Progenitor cell of endocrine pancreas (in vitro differentiated cells): ENCODE measurements around the gene ZFP91. TPM values are rescaled to one million over a fixed set of nuclear protein-coding genes. Genes with fewer than 3 reads are reported as not detected.

Source experiments
- DNase-seq: peaks from one replicate; pipeline ENCODE4 v3.0.0; 2021; ENCODE audit warnings: low spot score; ENCODE audit not compliant: unreplicated experiment
- H3K27ac Mint-ChIP-seq: 2 replicates; pipeline ENCODE4 v1.8.0; 2021; ENCODE audit warnings: mild to moderate bottlenecking, moderate library complexity, mixed read lengths
- H3K27me3 Mint-ChIP-seq: 2 replicates; pipeline ENCODE4 v1.8.0; 2021; ENCODE audit warnings: mixed read lengths
- H3K36me3 Mint-ChIP-seq: 2 replicates; pipeline ENCODE4 v1.8.0; 2022; ENCODE audit warnings: mixed read lengths; ENCODE audit not compliant: insufficient read depth
- H3K4me1 Mint-ChIP-seq: 2 replicates; pipeline ENCODE4 v1.8.0; 2021; ENCODE audit warnings: low read depth, mixed read lengths
- H3K4me3 Mint-ChIP-seq: 2 replicates; pipeline ENCODE4 v1.8.0; 2021; ENCODE audit warnings: low read depth, mild to moderate bottlenecking, moderate library complexity, mixed read lengths
- H3K9me3 Mint-ChIP-seq: 2 replicates; pipeline ENCODE4 v1.8.0; 2021; ENCODE audit warnings: low read depth, mixed read lengths
- CTCF ChIP-seq: fragments of 200-600 bp; sonication (generic); IDR thresholded peaks from one replicate; pipeline ENCODE4 v1.5.0; 2021; ENCODE audit warnings: antibody characterized with exemption, mild to moderate bottlenecking; ENCODE audit not compliant: unreplicated experiment
- total RNA-seq: library from RNA; stranded (reverse); gene quantifications from 2 replicates; pipeline ENCODE4 v1.2.1, GENCODE V29; 2021

The ZFP91 gene
- total RNA-seq, 1 donor from 2014 or later = 51.2 TPM

- Mint-ChIP-seq H3K27me3 (no peaks in the 10 kb centered on the region), H3K4me1 (peaks cover 14% of the 10 kb centered on the region), H3K4me3 (no peak overlapping the region), H3K36me3 (peaks cover 4% of the 10 kb centered on the region), H3K27ac (no peak overlapping the region), H3K9me3 (peaks cover 3% of the 10 kb centered on the region)
- no peak for DNase-seq
- no peak for TF ChIP-seq CTCF
These were observed 5.3 kb upstream of the ZFP91 start for GRCh38 chr11:58573451-58574104.

GRCh38 chr11:58574881-58575280 lies 4.0 kb upstream of the ZFP91 start:
- no peak overlapping the region for H3K27ac Mint-ChIP-seq
- H3K9me3 Mint-ChIP-seq = peaks cover 3% of the 10 kb centered on the region
- H3K4me3 Mint-ChIP-seq = no peak overlapping the region
- no peak for TF ChIP-seq CTCF
- H3K36me3 Mint-ChIP-seq = peaks cover 2% of the 10 kb centered on the region
- H3K27me3 Mint-ChIP-seq = no peaks in the 10 kb centered on the region
- peaks cover 18% of the 10 kb centered on the region for H3K4me1 Mint-ChIP-seq
- no peak for DNase-seq

GRCh38 chr11:58575377-58576020 lies 3.4 kb upstream of the ZFP91 start, which contains the start of gene LPXN:
LPXN (minus strand) TSS chr11:58575856; CDS start chr11:58575772, 84 bp downstream.
- TF ChIP-seq CTCF = no peak
- peak within 1 kb of the TSS; percentile 100 for H3K27ac Mint-ChIP-seq
- no peaks in the 10 kb centered on the region for H3K36me3 Mint-ChIP-seq
- no peak for DNase-seq
- H3K4me3 Mint-ChIP-seq = peak within 1 kb of the TSS; percentile 99
- H3K27me3 Mint-ChIP-seq = no peaks in the 10 kb centered on the region
- H3K9me3 Mint-ChIP-seq = no peaks in the 10 kb centered on the region
- peaks cover 22% of the 10 kb centered on the region for H3K4me1 Mint-ChIP-seq

- peak overlapping the region; percentile 99 for H3K4me3 Mint-ChIP-seq
- no peak for DNase-seq
- peak overlapping the region; percentile 100 for H3K27ac Mint-ChIP-seq
- peak; percentile 28 for TF ChIP-seq CTCF
- no peaks in the 10 kb centered on the region for H3K36me3 Mint-ChIP-seq
- no peaks in the 10 kb centered on the region for H3K27me3 Mint-ChIP-seq
- peaks cover 29% of the 10 kb centered on the region for H3K4me1 Mint-ChIP-seq
- no peaks in the 10 kb centered on the region for H3K9me3 Mint-ChIP-seq
These were observed 1.9 kb upstream of the ZFP91 start for GRCh38 chr11:58576887-58577471.

- H3K4me1 Mint-ChIP-seq = peaks cover 30% of the 10 kb centered on the region
- H3K4me3 Mint-ChIP-seq = peak overlapping the region; percentile 99
- no peaks in the 10 kb centered on the region for H3K27me3 Mint-ChIP-seq
- DNase-seq = no peak
- peak overlapping the region; percentile 100 for H3K27ac Mint-ChIP-seq
- no peak for TF ChIP-seq CTCF
- H3K9me3 Mint-ChIP-seq = no peaks in the 10 kb centered on the region
- no peaks in the 10 kb centered on the region for H3K36me3 Mint-ChIP-seq
These were observed 1.2 kb upstream of the ZFP91 start for GRCh38 chr11:58577555-58578135.
